ENCODE measurements around the gene JAZF1. TPM values are rescaled to one million over a fixed set of nuclear protein-coding genes. Genes with fewer than 3 reads are reported as not detected.

JAZF1 gene
- total and polyA plus RNA-seq, 10 of the 15 experiments (the other 5 are each of a cell fraction or from before 2014, with no cell fraction given), result 0.04 to 0.82 (median 0.15) TPM; not detected in 3

- BruUV-seq (replicated peaks), result no TSS peak
- ChIA-PET SMC1A (ENCODE audit: uncharacterized antibody, unreplicated experiment) (no interaction called here), RAD21 (ENCODE audit: unreplicated experiment) (no interaction called here), CTCF (interaction anchor here (2.0 kb wide), 1 partner anchor 45 kb away, joined by 6 read pairs; no protein-coding TSS in a partner anchor), POLR2A (no interaction called here)
- H3K4me3 ChIP-seq, result no peak overlapping the region
- no peaks in the 10 kb centered on the region for H3K4me1 ChIP-seq (ENCODE audit: control insufficient read depth, insufficient read depth, low read length)
- in situ Hi-C loops (cut with MboI) (no loop called here), intact Hi-C loops (cut with micrococcal nuclease; ENCODE audit: unreplicated experiment) (no loop called here)
- no peaks in the 10 kb centered on the region for H4K20me1 ChIP-seq (ENCODE audit: control insufficient read depth, insufficient read depth)
- H3K9me3 ChIP-seq (replicated peaks; ENCODE audit: control insufficient read depth, insufficient read depth, low read length), result no peaks in the 10 kb centered on the region
- 26% methylated on average over 6 of the region's 6 CpGs for WGBS (ENCODE audit: insufficient coverage, insufficient replicate concordance, low lambda C conversion rate, missing lambda C conversion rate)
- H3K36me3 ChIP-seq (ENCODE audit: control insufficient read depth in 2 of 2, insufficient read depth in 2 of 2, low read length in 1 of 2), result no peaks in the 10 kb centered on the region
- TF ChIP-seq ZBED1 (IDR thresholded peaks at IDR 0.05; ENCODE audit: borderline replicate concordance) (no peak), FOXK2 (IDR thresholded peaks at IDR 0.05) (no peak), USF1 (IDR thresholded peaks at IDR 0.05; ENCODE audit: borderline replicate concordance, extremely low read length, insufficient read depth, low read depth, low read length) (no peak), IKZF1 (conservative IDR thresholded peaks at IDR 0.05) (no peak), SREBF1 (IDR thresholded peaks at IDR 0.05; ENCODE audit: low read length) (no peak), CREB1 (IDR thresholded peaks at IDR 0.05; ENCODE audit: low read depth) (no peak), CTCF (IDR thresholded peaks at IDR 0.05 in 2 of 3, conservative IDR thresholded peaks at IDR 0.05 in 1 of 3; ENCODE audit: control insufficient read depth in 2 of 3, extremely low read depth in 1 of 3, insufficient read depth in 1 of 3, low read depth in 3 of 3, low read length in 3 of 3) (no peak), SP1 (IDR thresholded peaks at IDR 0.05; ENCODE audit: low read depth, low read length) (no peak), BACH1 (IDR thresholded peaks at IDR 0.05; ENCODE audit: borderline replicate concordance) (no peak), ZNF207 (IDR thresholded peaks at IDR 0.05; ENCODE audit: borderline replicate concordance) (no peak)
- FAIRE-seq (no peak), ATAC-seq (no peak), DNase-seq (ENCODE audit: low read depth, low spot score) (no peak)
- no peak overlapping the region for H3K4me2 ChIP-seq (ENCODE audit: control insufficient read depth, insufficient read depth)
- H2AFZ ChIP-seq (ENCODE audit: control insufficient read depth, low read depth, low read length), result no peak overlapping the region
- no peak overlapping the region for H3K27ac ChIP-seq (ENCODE audit: control insufficient read depth, insufficient read depth)
- H3K27me3 ChIP-seq (replicated peaks in 1 of 2; ENCODE audit: control insufficient read depth in 2 of 2, insufficient read depth in 2 of 2, low read length in 1 of 2), result no peaks in the 10 kb centered on the region; a peak in 1 of 4 replicates
- no peaks in the 10 kb centered on the region for H3K79me2 ChIP-seq (ENCODE audit: control insufficient read depth, insufficient read depth, low read length)
- no peak overlapping the region for H3K9ac ChIP-seq (ENCODE audit: control insufficient read depth, insufficient read depth, low read length)
Measured at GRCh38 chr7:28106321-28106829, 74.2 kb downstream of the JAZF1 start.
